C4-2B (cell line): ENCODE results near the gene UBASH3B.
"Not testable (repeated sequence)": the region's sequence is repeated elsewhere in the genome, so short reads cannot be mapped to it uniquely, and the experiment has no call there.

ENCODE experiments used
- H3K27ac ChIP-seq: fragments of 450-650 bp; 2 replicates; pipeline ENCODE4 v1.5.1; 2017
- ZFX ChIP-seq: fragments of 450-650 bp; IDR thresholded peaks from 2 replicates; pipeline ENCODE4 v1.6.1; 2017
- TF ChIP-seq, protein P1 (sequence below): fragments of 450-650 bp; conservative IDR thresholded peaks from 2 replicates; pipeline ENCODE4 v1.5.1; 2017; ENCODE audit warnings: mild to moderate bottlenecking

Gene UBASH3B

DNA sequence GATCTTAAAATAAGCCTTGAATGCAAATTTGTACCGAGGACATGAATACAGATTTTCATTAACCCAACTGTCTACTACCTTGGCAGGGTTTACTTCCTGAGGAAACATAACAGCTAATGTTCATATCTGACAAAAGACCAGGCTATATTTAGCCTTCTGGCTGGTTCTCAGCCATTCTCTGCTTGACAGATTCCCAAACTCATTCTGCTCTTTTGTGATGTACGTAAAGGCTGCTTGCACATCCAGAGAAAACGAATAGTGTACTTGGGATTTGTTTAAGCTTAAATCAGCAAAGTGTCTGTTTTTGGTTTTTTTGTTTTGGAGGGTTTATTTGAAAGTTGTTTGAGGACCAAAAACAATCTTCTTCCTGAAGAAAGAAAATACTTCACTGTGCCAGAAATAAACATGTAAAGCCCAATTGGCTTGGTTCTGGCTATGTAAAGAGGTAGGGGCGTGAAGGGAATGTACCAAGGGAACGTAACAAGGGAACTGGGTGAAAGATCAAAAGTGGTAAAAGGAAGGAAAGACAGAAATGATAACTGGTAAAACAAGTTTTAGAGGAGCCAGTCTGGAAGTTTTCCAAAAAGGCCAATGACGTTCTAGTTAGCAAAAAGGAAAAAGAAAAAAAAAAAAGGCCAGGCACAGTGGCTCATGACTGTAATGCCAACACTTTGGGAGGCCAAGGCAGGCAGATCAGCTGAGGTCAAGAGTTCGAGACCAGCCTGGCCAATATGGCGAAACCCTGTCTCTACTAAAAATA lies 161.4 kb downstream of the UBASH3B start:
- H3K27ac ChIP-seq = peak overlapping the region; percentile 45
- TF ChIP-seq ZFX = no peak
- TF ChIP-seq, protein P1, sequence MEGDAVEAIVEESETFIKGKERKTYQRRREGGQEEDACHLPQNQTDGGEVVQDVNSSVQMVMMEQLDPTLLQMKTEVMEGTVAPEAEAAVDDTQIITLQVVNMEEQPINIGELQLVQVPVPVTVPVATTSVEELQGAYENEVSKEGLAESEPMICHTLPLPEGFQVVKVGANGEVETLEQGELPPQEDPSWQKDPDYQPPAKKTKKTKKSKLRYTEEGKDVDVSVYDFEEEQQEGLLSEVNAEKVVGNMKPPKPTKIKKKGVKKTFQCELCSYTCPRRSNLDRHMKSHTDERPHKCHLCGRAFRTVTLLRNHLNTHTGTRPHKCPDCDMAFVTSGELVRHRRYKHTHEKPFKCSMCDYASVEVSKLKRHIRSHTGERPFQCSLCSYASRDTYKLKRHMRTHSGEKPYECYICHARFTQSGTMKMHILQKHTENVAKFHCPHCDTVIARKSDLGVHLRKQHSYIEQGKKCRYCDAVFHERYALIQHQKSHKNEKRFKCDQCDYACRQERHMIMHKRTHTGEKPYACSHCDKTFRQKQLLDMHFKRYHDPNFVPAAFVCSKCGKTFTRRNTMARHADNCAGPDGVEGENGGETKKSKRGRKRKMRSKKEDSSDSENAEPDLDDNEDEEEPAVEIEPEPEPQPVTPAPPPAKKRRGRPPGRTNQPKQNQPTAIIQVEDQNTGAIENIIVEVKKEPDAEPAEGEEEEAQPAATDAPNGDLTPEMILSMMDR = no peak

DNA sequence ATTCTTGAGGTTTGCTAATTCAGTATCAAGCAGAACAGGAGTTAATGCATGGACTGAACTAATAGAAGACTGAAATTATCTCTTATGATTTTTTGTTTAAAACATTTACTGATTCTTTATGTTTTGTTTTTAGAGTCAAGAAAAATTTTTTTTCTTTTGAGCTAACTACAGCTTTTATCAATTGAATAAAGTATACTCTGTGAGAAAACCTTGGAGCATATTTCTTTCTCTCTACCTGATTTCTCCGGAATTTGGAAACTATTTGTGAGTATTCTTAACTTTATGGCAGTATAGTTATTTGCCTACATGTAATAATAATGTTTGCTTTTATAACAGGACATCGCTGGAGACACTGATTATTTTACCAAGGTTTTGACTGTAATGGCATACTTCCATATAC lies 164.6 kb downstream of the UBASH3B start:
- TF ChIP-seq ZFX = no peak
- TF ChIP-seq, protein P1 = no peak
- H3K27ac ChIP-seq = no peak overlapping the region

DNA sequence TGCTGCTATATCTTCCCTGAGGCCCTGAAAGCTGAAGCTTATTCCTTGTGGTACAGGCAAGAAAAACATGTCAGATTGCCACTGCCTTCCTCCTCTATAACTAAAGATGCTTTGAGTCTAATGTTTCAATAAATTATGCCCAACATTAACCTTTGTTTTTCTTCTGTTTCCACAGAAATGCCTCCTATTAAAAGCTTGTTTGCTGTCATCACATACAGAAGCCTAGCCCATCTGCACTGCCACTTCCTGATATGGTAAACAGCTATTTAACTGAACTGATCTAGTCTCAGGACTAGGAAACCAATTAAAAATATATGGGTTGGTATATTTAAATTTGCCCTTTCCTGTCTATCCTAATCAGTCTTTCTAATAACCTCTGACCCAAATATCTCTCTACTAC lies 165.6 kb downstream of the UBASH3B start:
- TF ChIP-seq, protein P1 = no peak
- no peak for TF ChIP-seq ZFX
- no peak overlapping the region for H3K27ac ChIP-seq

DNA sequence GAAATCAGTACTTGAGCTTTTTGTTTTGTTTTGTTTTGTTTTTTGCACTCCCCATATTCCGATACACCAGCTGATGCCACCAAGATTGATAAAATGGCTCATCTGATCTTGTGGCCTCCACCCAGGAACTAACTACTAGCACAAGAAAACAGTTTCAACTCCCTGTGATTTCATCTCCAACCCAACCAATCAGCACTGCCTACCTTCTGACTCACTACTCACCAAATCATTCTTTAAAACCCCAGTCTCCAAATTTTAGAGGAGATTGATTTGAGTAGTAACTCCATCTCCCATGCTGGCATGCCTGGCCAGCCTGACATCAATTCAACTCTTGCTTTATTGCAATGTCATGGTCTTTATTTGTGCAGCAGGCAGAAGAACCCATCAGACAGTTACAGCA lies 166.7 kb downstream of the UBASH3B start:
- no peak for TF ChIP-seq ZFX
- TF ChIP-seq, protein P1 = no peak
- no peak overlapping the region for H3K27ac ChIP-seq

DNA sequence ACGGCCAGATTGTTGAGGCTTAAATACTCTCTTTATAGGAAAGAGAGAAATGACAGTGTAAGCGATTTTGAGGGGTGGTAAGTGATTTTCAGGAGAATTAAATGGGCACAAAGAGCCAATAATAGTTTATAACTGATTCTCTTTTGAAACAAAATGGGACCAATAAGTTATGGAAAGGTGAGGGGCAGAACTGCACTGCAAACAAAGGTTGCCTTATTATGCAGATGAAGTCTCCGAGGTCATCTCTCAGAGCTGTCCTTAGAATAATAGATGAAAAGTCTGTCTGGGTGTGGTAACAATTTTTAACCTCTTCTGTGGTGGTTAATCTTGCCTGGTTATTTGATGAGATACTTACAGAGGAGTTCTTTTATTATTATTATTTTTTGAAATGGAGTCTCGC lies 168.0 kb downstream of the UBASH3B start:
- H3K27ac ChIP-seq = no peak overlapping the region
- no peak for TF ChIP-seq ZFX
- TF ChIP-seq, protein P1 = no peak

DNA sequence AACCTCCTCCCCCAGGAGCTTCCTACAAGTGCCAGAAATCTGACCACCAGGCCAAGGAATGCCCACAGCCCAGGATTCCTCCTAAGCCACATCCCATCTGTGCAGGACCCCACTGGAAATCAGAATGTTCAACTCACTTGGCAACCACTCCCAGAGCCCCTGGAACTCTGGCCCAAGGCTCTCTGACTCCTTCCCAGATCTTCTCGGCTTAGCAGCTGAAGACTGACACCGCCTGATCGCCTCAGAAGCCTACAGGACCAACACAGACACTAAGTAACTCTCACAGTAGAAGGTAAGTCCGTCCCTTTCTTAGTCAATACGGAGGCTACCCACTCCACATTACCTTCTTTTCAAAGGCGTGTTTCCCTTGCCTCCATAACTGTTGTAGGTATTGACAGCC lies 173.8 kb downstream of the UBASH3B start:
- H3K27ac ChIP-seq = not testable (repeated sequence)

DNA sequence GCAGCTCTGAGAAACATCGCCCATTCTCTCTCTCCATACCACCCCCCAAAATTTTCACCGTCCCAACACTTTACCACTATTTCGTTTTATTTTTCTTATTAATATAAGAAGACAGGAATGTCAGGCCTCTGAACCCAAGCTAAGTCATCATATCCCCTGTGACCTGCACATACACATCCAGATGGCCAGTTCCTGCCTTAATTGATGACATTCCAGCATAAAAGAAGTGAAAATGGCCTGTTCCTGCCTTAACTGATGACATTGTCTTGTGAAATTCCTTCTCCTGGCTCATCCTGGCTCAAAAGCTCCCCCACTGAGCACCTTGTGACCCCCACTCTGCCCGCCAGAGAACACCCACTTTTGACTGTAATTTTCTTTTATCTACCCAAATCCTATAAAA lies 176.8 kb downstream of the UBASH3B start:
- H3K27ac ChIP-seq = not testable (repeated sequence)

DNA sequence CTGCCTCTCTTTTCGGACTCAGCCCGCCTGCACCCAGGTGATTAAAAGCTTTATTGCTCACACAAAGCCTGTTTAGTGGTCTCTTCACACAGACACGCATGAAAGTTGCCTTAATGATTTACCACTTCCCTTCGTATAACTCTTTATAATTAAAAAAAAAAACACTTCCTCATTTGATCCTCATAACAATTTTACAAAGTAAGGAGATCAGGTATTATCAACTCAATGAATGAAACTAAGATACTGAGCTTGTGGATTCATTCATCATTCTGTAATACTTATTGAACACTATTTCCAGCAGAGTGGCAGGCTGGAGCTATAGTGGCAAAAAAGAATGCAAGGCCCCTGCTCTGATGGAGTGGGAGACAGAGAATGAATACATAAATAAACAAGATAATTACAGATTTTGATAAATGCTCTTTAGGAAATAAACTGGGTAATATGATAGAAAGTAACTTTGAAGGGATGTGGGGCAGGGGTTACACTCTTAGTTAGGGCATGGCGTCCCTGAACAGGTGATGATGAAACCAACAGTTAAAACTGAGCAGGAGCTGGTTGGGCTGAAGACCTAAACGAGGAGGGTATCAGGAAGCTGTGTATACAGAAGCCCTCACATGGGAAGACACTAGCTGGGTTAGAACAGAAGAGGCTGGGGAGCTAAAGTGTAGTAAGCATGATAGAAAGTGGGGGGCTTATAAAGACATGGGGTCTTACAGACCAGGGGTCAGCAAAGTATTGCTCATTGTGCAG lies 177.4 kb downstream of the UBASH3B start:
- TF ChIP-seq ZFX = no peak
- TF ChIP-seq, protein P1 = no peak

More for the DNA sequence above, 177.4 kb downstream of the UBASH3B start:
- H3K27ac ChIP-seq = no peak overlapping the region
